Kidney (tissue), 22 donors: ENCODE measurements around the gene HSD17B12. TPM values are rescaled to one million over a fixed set of nuclear protein-coding genes. Genes with fewer than 3 reads are reported as not detected.
A peak's percentile ranks its signal among the peaks of the same experiment; 100 is the strongest.

Experiments used
- DNase-seq, 5 donors: peaks; one replicate each; pipeline ENCODE4 v3.0.0-alpha.2; 2013 to 2020
- FAIRE-seq: peaks from 2 replicates; lab custom pipeline; 2012; peaks lifted over from hg19 to GRCh38; lab: Jason Lieb, UNC
- H3K27ac ChIP-seq, 2 donors: one replicate each; pipeline ENCODE4 v1.7.0; 2013; ENCODE audit warnings: low read depth in 2 of 2, low read length in 2 of 2, inconsistent platforms in 1 of 2
- H3K27me3 ChIP-seq: one replicate; pipeline ENCODE4 v1.7.1; 2013; ENCODE audit warnings: low read length, inconsistent platforms; ENCODE audit not compliant: control insufficient read depth, insufficient read depth
- H3K36me3 ChIP-seq, 3 donors: one replicate each; pipeline versions ENCODE4 v1.7.0 to v1.7.1; 2013; ENCODE audit warnings: low read length in 3 of 3, control low read depth in 1 of 3, inconsistent platforms in 1 of 3; ENCODE audit not compliant: insufficient read depth in 3 of 3, control insufficient read depth in 2 of 3
- H3K4me1 ChIP-seq, 3 donors: one replicate each; pipeline versions ENCODE4 v1.7.0 to v1.7.1; 2013; ENCODE audit warnings: low read length in 3 of 3, inconsistent platforms in 1 of 3, low read depth in 1 of 3; ENCODE audit not compliant: control insufficient read depth in 2 of 3, insufficient read depth in 2 of 3
- H3K4me3 ChIP-seq, 3 donors: one replicate each; pipeline versions ENCODE4 v1.7.0 to v1.8.1; 2013; ENCODE audit warnings: low read length in 3 of 3, control low read depth in 1 of 3, inconsistent platforms in 1 of 3
- H3K9ac ChIP-seq, 3 donors: one replicate each; pipeline versions ENCODE4 v1.7.0 to v1.7.1; 2013; ENCODE audit warnings: low read length in 3 of 3, control low read depth in 1 of 3, inconsistent platforms in 1 of 3
- H3K9me3 ChIP-seq, 3 donors: one replicate each; pipeline versions ENCODE4 v1.7.0 to v1.7.1; 2013; ENCODE audit warnings: low read length in 3 of 3, control low read depth in 1 of 3, inconsistent platforms in 1 of 3; ENCODE audit not compliant: control insufficient read depth in 2 of 3, insufficient read depth in 1 of 3
- CTCF ChIP-seq: IDR thresholded peaks from 3 replicates; pipeline ENCODE4 v1.5.1; 2012; ENCODE audit warnings: mild to moderate bottlenecking, moderate library complexity, borderline replicate concordance; ENCODE audit not compliant: insufficient read depth; ENCODE audit errors: extremely low read depth
- intact Hi-C: fragments of 100-400 bp; cut with DNase I; formaldehyde crosslinking; loops from one replicate; pipeline ENCODE4 v1.11.1; 2022
- long read RNA-seq, 10 donors: library from polyadenylated mRNA in 1 of 10; unstranded in 1 of 10; transcript quantifications; one replicate each; pipeline ENCODE4 v2.0.0 and lab custom pipeline, GENCODE V29; 2021 to 2026
- polyA plus RNA-seq: library from polyadenylated mRNA; stranded (reverse); fragments of 350-450 nt; fragmentation: Illumina TruSeq; extraction: RNeasy Lipid Tissue Mini Kit (QIAGEN cat#74804); gene quantifications from one replicate; pipeline ENCODE4 v1.2.3, GENCODE V29; 2014; ENCODE audit warnings: low read depth, low replicate concordance; ENCODE audit not compliant: insufficient read depth
- total RNA-seq: library from RNA; stranded (reverse); fragmentation: NEBNext Ultra II Directional; extraction: Animal tissue kit (Norgen Biotek cat#: 25700); gene quantifications from one replicate; pipeline ENCODE4 v1.2.1, GENCODE V29; 2021
- donor health status: control.
- donor health status: control.
- donor health status: control.
- donor health status: control.
- donor health status: control.
- donor health status: DM: yes; HTN: yes; CAD: no.
- donor health status: Normal renal cell carcinoma (clear cell type).

The HSD17B12 gene
- 100 TPM for total RNA-seq
- 76.9 TPM for polyA plus RNA-seq
- long read RNA-seq, donor 1, transcript HSD17B12-201 (11 exons, 2,571 nt): major isoform, 14 of 14 reads
- long read RNA-seq, donor 1, partial matches to known transcripts: 0 of 14 reads
- long read RNA-seq, donor 1, other reads (novel, unspliced or antisense): 0 of 14 reads
- long read RNA-seq, donor 2, full-length matches to known transcripts: 10 of 22 reads
- long read RNA-seq, donor 2, partial matches to known transcripts: 7 of 22 reads
- long read RNA-seq, donor 2, other reads (novel, unspliced or antisense): 5 of 22 reads
- long read RNA-seq, donor 3, full-length matches to known transcripts: 31 of 31 reads
- long read RNA-seq, donor 3, partial matches to known transcripts: 0 of 31 reads
- long read RNA-seq, donor 3, other reads (novel, unspliced or antisense): 0 of 31 reads
- long read RNA-seq, donor 4, transcript HSD17B12-201 (11 exons, 2,571 nt): major isoform, 33 of 34 reads
- long read RNA-seq, donor 4, partial matches to known transcripts: 0 of 34 reads
- long read RNA-seq, donor 4, other reads (novel, unspliced or antisense): 0 of 34 reads
- long read RNA-seq, donor 5, partial matches to known transcripts: 0 of 3 reads
- long read RNA-seq, donor 5, other reads (novel, unspliced or antisense): 0 of 3 reads
- long read RNA-seq, donor 6, full-length matches to known transcripts: 15 of 15 reads
- long read RNA-seq, donor 6, partial matches to known transcripts: 0 of 15 reads
- long read RNA-seq, donor 6, other reads (novel, unspliced or antisense): 0 of 15 reads
- long read RNA-seq, donor 7, full-length matches to known transcripts: 31 of 36 reads
- long read RNA-seq, donor 7, partial matches to known transcripts: 1 of 36 reads
- long read RNA-seq, donor 7, other reads (novel, unspliced or antisense): 4 of 36 reads
- long read RNA-seq, donor 8, full-length matches to known transcripts: 11 of 40 reads
- long read RNA-seq, donor 8, partial matches to known transcripts: 29 of 40 reads
- long read RNA-seq, donor 8, other reads (novel, unspliced or antisense): 0 of 40 reads
- long read RNA-seq, donor 9, full-length matches to known transcripts: 10 of 25 reads
- long read RNA-seq, donor 9, partial matches to known transcripts: 15 of 25 reads
- long read RNA-seq, donor 9, other reads (novel, unspliced or antisense): 0 of 25 reads
- long read RNA-seq, donor 10, full-length matches to known transcripts: 29 of 29 reads
- long read RNA-seq, donor 10, partial matches to known transcripts: 0 of 29 reads
- long read RNA-seq, donor 10, other reads (novel, unspliced or antisense): 0 of 29 reads

GRCh38 chr11:43680521-43681400 lies at the start of gene HSD17B12:
Gene HSD17B12, plus strand, starts transcription at chr11:43680738. Its CDS starts 90 bp downstream, at chr11:43680828.
- Histone ChIP-seq H3K4me1 (peaks cover 0 to 4% (median 0%) of the 10 kb centered on the region in 3 donors), H3K9ac (peak within 1 kb of the TSS; percentile 78 to 90 (median 87)), H3K27me3 (no peaks in the 10 kb centered on the region), H3K27ac (peak within 1 kb of the TSS; percentile 94 to 96), H3K4me3 (peak within 1 kb of the TSS; percentile 83 to 94 (median 89)), H3K36me3 (peaks cover 0 to 5% (median 2%) of the 10 kb centered on the region in 3 donors), H3K9me3 (no peaks in the 10 kb centered on the region)
- no peak for TF ChIP-seq CTCF
- DNase-seq (peak; percentile 98 to 99 (median 99)), FAIRE-seq (peak; percentile 98)
- intact Hi-C loops: no loop called here

GRCh38 chr11:43631732-43632131 lies 48.8 kb upstream of the HSD17B12 start:
- DNase-seq (no peak), FAIRE-seq (no peak)
- Histone ChIP-seq H3K9ac (no peak overlapping the region), H3K9me3 (no peaks in the 10 kb centered on the region), H3K4me1 (no peaks in the 10 kb centered on the region), H3K27ac (no peak overlapping the region), H3K27me3 (peaks cover 12% of the 10 kb centered on the region), H3K4me3 (no peak overlapping the region), H3K36me3 (no peaks in the 10 kb centered on the region)
- intact Hi-C loops: no loop called here
- TF ChIP-seq CTCF: no peak

- intact Hi-C loops: no loop called here
- H3K9me3 ChIP-seq: no peaks in the 10 kb centered on the region
- no peaks in the 10 kb centered on the region for H3K36me3 ChIP-seq
- H3K9ac ChIP-seq: no peak overlapping the region
- no peak overlapping the region for H3K27ac ChIP-seq
- no peak for TF ChIP-seq CTCF
- DNase-seq (no peak), FAIRE-seq (no peak)
- no peak overlapping the region for H3K4me3 ChIP-seq
- H3K27me3 ChIP-seq: peaks cover 12% of the 10 kb centered on the region
- no peaks in the 10 kb centered on the region for H3K4me1 ChIP-seq
Observed at GRCh38 chr11:43632181-43632580, 48.4 kb upstream of the HSD17B12 start.
